Activated CD4-positive, CD25-positive, alpha-beta regulatory T cell treated with anti-CD3 and anti-CD28 coated beads, Interleukin-2, amount 50 U/mL, for 72 hours (primary cell): ENCODE results near the gene FRMPD3.

Source experiments
- DNase-seq: peaks from one replicate; pipeline ENCODE4 v3.0.0; 2021

Gene FRMPD3

GRCh38 chrX:107482046-107482445 lies 32.6 kb downstream of the FRMPD3 start:
- no peak for DNase-seq

- DNase-seq = no peak
Measured at GRCh38 chrX:107484002-107484726, 34.7 kb downstream of the FRMPD3 start.

- no peak for DNase-seq
Measured at GRCh38 chrX:107485013-107485412, 35.6 kb downstream of the FRMPD3 start.

- no peak for DNase-seq
Measured at GRCh38 chrX:107493141-107493540, 43.7 kb downstream of the FRMPD3 start.

- no peak for DNase-seq
Measured at GRCh38 chrX:107496786-107497185, 47.3 kb downstream of the FRMPD3 start.
